Suprapubic skin (tissue), 4 donors: ENCODE data around the gene DPF1.

Source experiments
- CTCF ChIP-seq, 2 donors: fragments of 200-600 bp in 1 of 2; fragments of 450-650 bp in 1 of 2; sonication (generic) in 1 of 2; IDR thresholded peaks; one replicate each; pipeline ENCODE4 v1.5.1; 2016 to 2019; ENCODE audit warnings: antibody characterized with exemption in 2 of 2, mild to moderate bottlenecking in 1 of 2, moderate library complexity in 1 of 2
- EP300 ChIP-seq: sonication (generic); formaldehyde crosslinking; IDR thresholded peaks from one replicate; pipeline ENCODE4 v1.6.1; 2017; ENCODE audit warnings: antibody characterized with exemption
- POLR2A ChIP-seq, 2 donors: fragments of 450-650 bp; IDR thresholded peaks; one replicate each; pipeline ENCODE4 v1.6.1; 2017; ENCODE audit warnings: antibody characterized with exemption in 2 of 2, mild to moderate bottlenecking in 2 of 2, moderate library complexity in 2 of 2
- POLR2AphosphoS5 ChIP-seq, 3 donors: sonication (generic); formaldehyde crosslinking; IDR thresholded peaks; one replicate each; pipeline ENCODE4 v1.6.1; 2017; ENCODE audit warnings: antibody characterized with exemption in 3 of 3

- TF ChIP-seq POLR2AphosphoS5 (IDR thresholded peaks at IDR 0.05), result no peak
- no peak for TF ChIP-seq POLR2A (IDR thresholded peaks at IDR 0.05)
- TF ChIP-seq CTCF (IDR thresholded peaks at IDR 0.05), result no peak
- TF ChIP-seq EP300, result no peak
Observed at GRCh38 chr19:38255383-38256014, 31.5 kb upstream of the DPF1 start.
